Measurements from ENCODE around the gene STK32B. TPM values are rescaled to one million over a fixed set of nuclear protein-coding genes. Genes with fewer than 3 reads are reported as not detected.

Gene STK32B
- total RNA-seq, 6 donors from 2014 or later = 0.22 to 3.4 (median 1.0) TPM

DNA sequence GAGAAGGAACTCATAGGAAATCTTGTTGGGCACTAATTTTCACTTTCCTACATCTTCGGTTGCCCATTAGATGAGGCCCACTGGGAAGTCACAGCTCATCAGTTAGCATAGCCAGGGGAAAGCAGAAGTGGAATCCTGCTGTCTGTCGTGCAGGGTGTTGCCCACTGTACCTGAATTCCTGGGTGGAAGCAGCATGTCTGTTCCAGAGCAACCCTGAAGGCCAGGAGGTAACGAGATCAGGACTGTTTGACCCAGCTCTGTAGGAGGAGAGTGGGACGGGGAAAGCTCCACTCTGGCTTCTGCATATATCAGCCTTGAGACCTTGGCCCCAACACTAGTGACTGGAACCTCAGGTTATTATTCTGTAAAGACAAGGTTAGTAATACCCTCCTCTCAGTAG lies 361.0 kb downstream of the STK32B start:
- no peaks in the 10 kb centered on the region for H3K36me3 ChIP-seq
- H3K27ac ChIP-seq = no peak overlapping the region
- WGBS, 2 donors = 69 to 86% methylated on average over 1 to 4 of the region's 4 CpGs
- DNase-seq (no peak), ATAC-seq (ENCODE audit: low FRiP score in 2 of 2) (no peak)
- peaks cover 0 to 8% (median 4%) of the 10 kb centered on the region in 4 donors for H3K9me3 ChIP-seq
- no peak overlapping the region for H3K4me3 ChIP-seq
- H3K4me1 ChIP-seq = no peaks in the 10 kb centered on the region
- H3K27me3 ChIP-seq = no peaks in the 10 kb centered on the region
- TF ChIP-seq POLR2A (IDR thresholded peaks at IDR 0.05) (no peak), EP300 (IDR thresholded peaks at IDR 0.05) (no peak)
- TF ChIP-seq, protein P1, sequence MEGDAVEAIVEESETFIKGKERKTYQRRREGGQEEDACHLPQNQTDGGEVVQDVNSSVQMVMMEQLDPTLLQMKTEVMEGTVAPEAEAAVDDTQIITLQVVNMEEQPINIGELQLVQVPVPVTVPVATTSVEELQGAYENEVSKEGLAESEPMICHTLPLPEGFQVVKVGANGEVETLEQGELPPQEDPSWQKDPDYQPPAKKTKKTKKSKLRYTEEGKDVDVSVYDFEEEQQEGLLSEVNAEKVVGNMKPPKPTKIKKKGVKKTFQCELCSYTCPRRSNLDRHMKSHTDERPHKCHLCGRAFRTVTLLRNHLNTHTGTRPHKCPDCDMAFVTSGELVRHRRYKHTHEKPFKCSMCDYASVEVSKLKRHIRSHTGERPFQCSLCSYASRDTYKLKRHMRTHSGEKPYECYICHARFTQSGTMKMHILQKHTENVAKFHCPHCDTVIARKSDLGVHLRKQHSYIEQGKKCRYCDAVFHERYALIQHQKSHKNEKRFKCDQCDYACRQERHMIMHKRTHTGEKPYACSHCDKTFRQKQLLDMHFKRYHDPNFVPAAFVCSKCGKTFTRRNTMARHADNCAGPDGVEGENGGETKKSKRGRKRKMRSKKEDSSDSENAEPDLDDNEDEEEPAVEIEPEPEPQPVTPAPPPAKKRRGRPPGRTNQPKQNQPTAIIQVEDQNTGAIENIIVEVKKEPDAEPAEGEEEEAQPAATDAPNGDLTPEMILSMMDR (IDR thresholded peaks at IDR 0.05) = no peak

DNA sequence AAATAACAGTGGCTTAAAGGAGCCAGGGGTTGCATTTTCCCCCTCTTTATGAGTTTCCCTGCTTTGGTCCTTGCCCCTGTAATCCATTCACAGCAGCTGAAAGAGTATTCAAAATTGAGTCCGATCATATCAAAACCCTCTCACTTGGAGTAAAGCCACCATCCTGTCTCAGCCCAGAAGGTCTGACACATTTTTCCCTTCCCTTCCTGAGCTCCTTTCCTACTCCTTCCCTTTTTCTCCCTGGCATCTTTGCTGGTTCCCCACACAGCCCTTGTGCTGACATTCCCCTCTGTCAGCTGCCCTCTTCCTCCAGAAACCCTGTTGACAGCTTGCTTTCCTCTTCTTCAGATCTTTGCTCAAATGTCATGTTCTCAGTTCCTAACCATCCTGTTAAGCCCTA lies 361.5 kb downstream of the STK32B start:
- Histone ChIP-seq H3K36me3 (no peaks in the 10 kb centered on the region), H3K4me1 (no peaks in the 10 kb centered on the region), H3K4me3 (no peak overlapping the region), H3K9me3 (peaks cover 0 to 8% (median 4%) of the 10 kb centered on the region in 4 donors), H3K27ac (no peak overlapping the region), H3K27me3 (no peaks in the 10 kb centered on the region)
- no peak for ATAC-seq (ENCODE audit: low FRiP score in 2 of 2)
- no peak for TF ChIP-seq POLR2A (IDR thresholded peaks at IDR 0.05)
- TF ChIP-seq EP300 (IDR thresholded peaks at IDR 0.05) = no peak
- DNase-seq = no peak
- 87 to 91% methylated on average over 1 of the region's 1 CpG for WGBS, 2 donors

DNA sequence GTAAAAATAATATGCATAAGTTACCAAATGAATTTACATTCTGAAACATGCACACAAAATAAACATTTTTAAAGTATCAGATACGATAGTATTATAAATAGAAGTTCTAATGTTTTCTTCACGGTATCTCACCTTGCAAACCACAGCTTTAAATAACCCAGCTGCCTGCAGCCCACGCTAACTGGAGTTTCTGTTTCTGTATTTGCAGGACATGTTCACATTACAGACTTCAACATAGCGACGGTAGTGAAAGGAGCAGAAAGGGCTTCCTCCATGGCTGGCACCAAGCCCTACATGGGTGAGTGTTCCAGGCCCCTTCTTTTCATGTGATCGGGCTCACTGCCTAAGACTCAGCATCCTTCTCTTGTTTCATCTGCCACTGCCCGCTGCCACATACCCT lies 365.4 kb downstream of the STK32B start:
- Histone ChIP-seq H3K27ac (no peak overlapping the region), H3K4me3 (no peak overlapping the region), H3K9me3 (peaks cover 0 to 8% (median 4%) of the 10 kb centered on the region in 4 donors), H3K36me3 (no peaks in the 10 kb centered on the region), H3K27me3 (no peaks in the 10 kb centered on the region), H3K4me1 (no peaks in the 10 kb centered on the region)
- 79 to 80% methylated on average over 7 of the region's 7 CpGs for WGBS, 2 donors
- ATAC-seq (ENCODE audit: low FRiP score in 2 of 2) (no peak), DNase-seq (no peak)
- TF ChIP-seq EP300 (IDR thresholded peaks at IDR 0.05) (no peak), POLR2A (IDR thresholded peaks at IDR 0.05) (no peak), POLR2AphosphoS5 (IDR thresholded peaks at IDR 0.05) (no peak)
- TF ChIP-seq, protein P1 (IDR thresholded peaks at IDR 0.05) = no peak

DNA sequence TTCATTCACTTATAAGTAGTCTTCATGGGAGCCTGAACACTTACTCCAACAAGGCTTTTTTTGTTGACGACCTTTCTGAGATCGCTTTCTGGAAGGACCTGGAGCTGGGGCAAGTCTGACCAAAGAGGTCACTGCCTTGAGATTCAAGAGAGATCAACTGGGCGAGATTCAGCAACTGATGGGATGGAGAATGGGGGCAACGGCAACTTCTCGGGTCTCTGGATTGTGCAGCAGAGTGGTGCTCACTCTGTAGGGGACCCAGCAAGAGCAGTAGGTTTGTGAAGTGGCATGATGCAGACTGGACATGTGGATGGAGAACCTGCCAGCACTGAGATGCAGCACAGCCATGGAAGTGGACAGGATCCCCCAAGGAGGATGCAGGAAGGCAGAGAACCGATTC lies 369.0 kb downstream of the STK32B start:
- ATAC-seq (ENCODE audit: low FRiP score in 2 of 2) = no peak
- H3K4me3 ChIP-seq = no peak overlapping the region
- no peaks in the 10 kb centered on the region for H3K36me3 ChIP-seq
- no peaks in the 10 kb centered on the region for H3K27me3 ChIP-seq
- DNase-seq = no peak
- H3K9me3 ChIP-seq = peaks cover 0 to 8% (median 4%) of the 10 kb centered on the region in 4 donors
- TF ChIP-seq, protein P1 (IDR thresholded peaks at IDR 0.05) = no peak
- TF ChIP-seq EP300 (IDR thresholded peaks at IDR 0.05) (no peak), POLR2A (IDR thresholded peaks at IDR 0.05) (no peak), POLR2AphosphoS5 (IDR thresholded peaks at IDR 0.05) (no peak)
- 81 to 90% methylated on average over 6 of the region's 6 CpGs for WGBS, 2 donors
- no peak overlapping the region for H3K27ac ChIP-seq
- H3K4me1 ChIP-seq = no peaks in the 10 kb centered on the region

DNA sequence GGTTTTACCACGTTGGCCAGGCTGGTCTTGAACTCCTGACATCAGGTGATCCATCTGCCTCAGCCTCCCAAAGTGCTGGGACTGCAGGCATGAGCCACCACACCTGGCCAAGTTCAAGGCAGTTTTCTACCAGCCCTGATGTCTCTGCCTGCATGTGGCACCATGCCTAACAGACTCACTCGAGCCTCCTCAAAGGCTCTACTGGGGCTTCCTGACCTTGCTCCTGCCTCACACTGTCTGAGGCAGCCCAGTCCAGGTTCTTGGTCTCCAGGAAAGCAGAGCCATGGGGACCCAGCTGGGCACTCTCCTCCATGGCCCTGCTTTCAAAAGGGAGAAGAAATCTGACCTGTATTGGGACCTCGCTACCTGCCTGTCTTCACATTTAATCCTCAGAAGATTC lies 370.1 kb downstream of the STK32B start:
- no peak overlapping the region for H3K27ac ChIP-seq
- no peaks in the 10 kb centered on the region for H3K27me3 ChIP-seq
- no peak for DNase-seq
- no peak for TF ChIP-seq POLR2A (IDR thresholded peaks at IDR 0.05)
- no peak for TF ChIP-seq POLR2AphosphoS5 (IDR thresholded peaks at IDR 0.05)
- TF ChIP-seq, protein P1 (IDR thresholded peaks at IDR 0.05) = no peak
- H3K9me3 ChIP-seq = peaks cover 0 to 8% (median 4%) of the 10 kb centered on the region in 4 donors
- ATAC-seq (ENCODE audit: low FRiP score in 2 of 2) = no peak
- WGBS, 2 donors = 71 to 93% methylated on average over 1 to 3 of the region's 3 CpGs
- H3K36me3 ChIP-seq = no peaks in the 10 kb centered on the region
- no peaks in the 10 kb centered on the region for H3K4me1 ChIP-seq
- no peak overlapping the region for H3K4me3 ChIP-seq

Data from upper lobe of left lung (tissue), 6 donors.